DMS53 treated with DMSO at 0.1 percent for 48 hours (cell line): Measurements from ENCODE around the gene SASH1.

Source experiments
- DNase-seq: peaks from one replicate; lab custom pipeline; 2025; ENCODE audit not compliant: unreplicated experiment; lab: John Stamatoyannopoulos, UW

The SASH1 gene

DNA sequence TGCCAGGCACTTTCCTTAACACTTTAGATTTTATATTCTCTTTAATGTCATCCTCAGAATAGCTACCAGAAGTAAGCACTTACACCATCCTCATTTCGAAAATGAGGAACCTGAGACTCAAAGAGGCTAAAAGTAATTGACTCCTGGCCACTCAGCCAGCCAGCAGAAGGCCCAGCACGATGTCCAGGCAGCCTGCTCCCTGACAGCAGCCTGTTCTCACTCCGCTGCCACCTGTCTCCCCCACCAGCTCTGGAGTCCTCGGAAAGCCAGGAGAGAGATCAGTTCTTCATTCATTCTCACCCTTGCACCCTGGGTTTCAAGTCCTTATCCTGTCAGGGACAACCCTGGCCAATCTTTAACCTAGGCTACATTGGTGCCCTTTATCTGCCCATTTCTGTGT is 174.0 kb downstream of the SASH1 start:
- no peak for DNase-seq

- DNase-seq, result no peak
These were observed 174.8 kb downstream of the SASH1 start for GRCh38 chr6:148517470-148517869.

- no peak for DNase-seq
These were observed 176.0 kb downstream of the SASH1 start for GRCh38 chr6:148518511-148519156.

- DNase-seq, result no peak
These were observed 177.6 kb downstream of the SASH1 start for GRCh38 chr6:148520109-148520841.

GRCh38 chr6:148521158-148521557 is 178.5 kb downstream of the SASH1 start:
- no peak for DNase-seq

GRCh38 chr6:148521586-148521985 is 178.9 kb downstream of the SASH1 start:
- DNase-seq, result no peak

GRCh38 chr6:148523048-148523447 is 180.4 kb downstream of the SASH1 start:
- DNase-seq, result no peak

- no peak for DNase-seq
These were observed 180.9 kb downstream of the SASH1 start for GRCh38 chr6:148523551-148523950.

GRCh38 chr6:148524471-148524882 is 181.8 kb downstream of the SASH1 start:
- DNase-seq, result no peak

DNA sequence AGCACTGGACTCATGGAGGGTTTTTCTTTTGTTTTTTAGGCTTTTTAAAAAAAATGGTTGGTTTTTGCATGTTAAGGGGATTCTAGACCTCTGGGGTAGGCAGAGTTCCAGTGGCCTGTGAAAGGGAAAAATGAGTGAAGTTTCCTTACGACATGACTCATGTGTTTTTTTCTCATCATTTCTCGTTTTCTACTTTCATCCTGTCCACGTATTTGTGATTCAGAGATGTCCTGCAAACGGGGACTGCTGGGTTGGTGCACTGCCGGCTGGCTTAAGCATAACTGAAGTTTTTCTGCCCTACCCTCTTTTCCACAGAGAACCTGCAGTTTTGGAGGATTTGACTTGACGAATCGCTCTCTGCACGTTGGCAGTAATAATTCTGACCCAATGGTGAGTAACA is 182.3 kb downstream of the SASH1 start:
- no peak for DNase-seq

- DNase-seq, result no peak
These were observed 182.8 kb downstream of the SASH1 start for GRCh38 chr6:148525453-148525852.

DNA sequence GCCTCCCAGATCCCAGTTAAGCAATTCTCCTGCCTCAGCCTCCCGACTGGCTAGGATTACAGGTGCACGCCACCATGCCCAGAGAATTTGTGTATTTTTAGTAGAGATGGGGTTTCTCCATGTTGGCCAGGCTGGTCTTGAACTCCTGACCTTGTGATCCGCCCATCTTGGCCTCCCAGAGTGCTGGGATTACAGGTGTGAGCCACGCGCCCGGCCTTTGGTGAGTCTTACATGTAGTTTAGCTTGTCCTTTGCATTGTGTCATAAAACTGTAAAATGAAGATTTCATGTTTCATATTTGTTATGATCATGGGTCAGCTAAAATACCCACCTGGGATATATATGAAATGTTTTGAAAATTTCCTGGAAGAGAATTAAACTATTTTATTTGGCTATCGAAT is 183.5 kb downstream of the SASH1 start:
- DNase-seq, result no peak

DNA sequence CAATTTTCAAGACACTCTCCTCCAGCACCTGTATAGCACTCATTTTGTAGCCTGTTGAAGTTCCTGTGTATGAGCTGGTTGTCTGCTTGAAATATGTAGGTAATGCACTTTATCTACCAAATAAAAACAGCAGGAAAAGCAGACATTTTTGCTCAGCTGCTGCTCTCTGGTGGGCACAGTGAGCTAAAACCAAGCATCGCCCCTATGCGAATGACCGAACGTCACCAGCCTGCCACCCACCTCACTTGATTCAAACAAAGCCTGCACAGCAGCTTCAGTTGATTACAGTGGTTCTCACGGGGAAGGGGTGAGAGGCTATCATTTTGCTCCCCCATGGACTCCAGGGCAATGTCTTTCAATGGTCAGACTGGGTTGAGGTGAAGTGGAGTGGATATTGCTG is 185.7 kb downstream of the SASH1 start:
- DNase-seq, result no peak

- DNase-seq, result no peak
These were observed 186.4 kb downstream of the SASH1 start for GRCh38 chr6:148529010-148529409.

GRCh38 chr6:148530394-148530953 is 187.8 kb downstream of the SASH1 start:
- DNase-seq, result peak; percentile 51

DNA sequence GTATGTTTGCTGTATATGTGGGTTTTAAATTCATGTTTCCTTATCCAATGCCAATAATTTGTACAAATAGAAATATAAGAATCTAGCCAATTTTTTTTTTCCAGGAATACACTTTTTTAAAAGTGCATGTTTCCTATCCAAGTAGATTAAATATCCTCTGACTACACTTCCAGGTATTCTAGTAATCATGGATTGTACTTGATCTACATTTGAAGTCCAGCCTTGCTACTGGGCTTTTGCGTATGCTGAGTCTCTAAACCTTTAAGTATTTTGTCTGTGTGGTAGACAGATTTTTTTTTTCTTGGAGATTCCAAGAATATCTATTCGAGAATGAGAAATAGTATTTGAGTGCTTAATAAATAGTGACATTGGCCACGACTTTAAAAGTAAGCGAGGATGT is 188.3 kb downstream of the SASH1 start:
- no peak for DNase-seq

- no peak for DNase-seq
These were observed 190.1 kb downstream of the SASH1 start for GRCh38 chr6:148532698-148533097.

- no peak for DNase-seq
These were observed 190.9 kb downstream of the SASH1 start for GRCh38 chr6:148533309-148534107.

DNA sequence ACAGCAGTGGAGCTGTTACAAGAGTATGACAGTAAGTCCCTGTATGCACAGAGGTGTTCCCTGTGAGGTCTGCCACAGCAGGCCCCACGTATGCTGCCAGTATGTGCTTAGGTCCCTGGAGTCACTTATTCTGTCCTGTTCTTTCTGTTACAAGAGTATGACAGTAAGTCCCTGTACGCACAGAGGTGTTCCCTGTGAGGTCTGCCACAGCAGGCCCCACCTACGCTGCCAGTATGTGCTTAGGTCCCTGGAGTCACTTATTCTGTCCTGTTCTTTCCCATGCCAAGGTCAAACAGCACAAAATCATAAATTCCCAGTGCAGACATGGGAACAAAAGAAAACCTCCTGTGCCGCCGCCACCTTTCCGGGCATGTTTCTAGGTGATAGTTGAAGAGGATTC is 192.2 kb downstream of the SASH1 start:
- DNase-seq, result no peak

DNA sequence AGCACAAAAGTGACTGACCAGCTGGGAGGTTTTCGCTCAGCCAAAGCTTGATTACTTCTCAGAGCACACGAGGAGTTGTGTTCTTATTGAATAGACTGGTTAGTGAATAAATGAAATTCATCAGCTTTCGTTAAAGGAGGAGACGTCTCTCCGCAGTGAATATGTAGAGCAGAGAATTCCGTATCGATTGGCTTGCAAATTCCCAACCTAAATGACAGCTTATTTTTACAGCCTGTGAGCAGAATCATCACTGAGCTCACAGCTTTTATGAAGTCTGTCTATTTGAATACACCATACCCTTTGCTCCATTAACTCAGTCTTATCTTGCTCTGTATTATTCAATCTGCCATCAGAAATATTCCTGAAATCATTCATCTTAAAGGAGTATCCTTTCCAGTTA is 192.7 kb downstream of the SASH1 start:
- no peak for DNase-seq

- DNase-seq, result no peak
These were observed 193.3 kb downstream of the SASH1 start for GRCh38 chr6:148535976-148536375.
